AG10803 (cell line): ENCODE measurements around the gene SVOPL.

ENCODE experiments used
- DNase-seq: peaks from one replicate; pipeline ENCODE4 v3.0.0; 2010; ENCODE audit warnings: low read depth
- H3K4me3 ChIP-seq: 2 replicates; pipeline ENCODE4 v1.5.1; 2011; ENCODE audit warnings: mild to moderate bottlenecking, low read length, control low read depth
- TF ChIP-seq, protein P1 (sequence below): conservative IDR thresholded peaks from 2 replicates; pipeline ENCODE4 v1.5.1; 2011; ENCODE audit warnings: mild to moderate bottlenecking, low read length, control low read depth, inconsistent platforms

SVOPL gene

GRCh38 chr7:138581065-138581464 lies 120.1 kb downstream of the SVOPL start:
- H3K4me3 ChIP-seq = no peak overlapping the region
- DNase-seq = no peak
- TF ChIP-seq, protein P1, sequence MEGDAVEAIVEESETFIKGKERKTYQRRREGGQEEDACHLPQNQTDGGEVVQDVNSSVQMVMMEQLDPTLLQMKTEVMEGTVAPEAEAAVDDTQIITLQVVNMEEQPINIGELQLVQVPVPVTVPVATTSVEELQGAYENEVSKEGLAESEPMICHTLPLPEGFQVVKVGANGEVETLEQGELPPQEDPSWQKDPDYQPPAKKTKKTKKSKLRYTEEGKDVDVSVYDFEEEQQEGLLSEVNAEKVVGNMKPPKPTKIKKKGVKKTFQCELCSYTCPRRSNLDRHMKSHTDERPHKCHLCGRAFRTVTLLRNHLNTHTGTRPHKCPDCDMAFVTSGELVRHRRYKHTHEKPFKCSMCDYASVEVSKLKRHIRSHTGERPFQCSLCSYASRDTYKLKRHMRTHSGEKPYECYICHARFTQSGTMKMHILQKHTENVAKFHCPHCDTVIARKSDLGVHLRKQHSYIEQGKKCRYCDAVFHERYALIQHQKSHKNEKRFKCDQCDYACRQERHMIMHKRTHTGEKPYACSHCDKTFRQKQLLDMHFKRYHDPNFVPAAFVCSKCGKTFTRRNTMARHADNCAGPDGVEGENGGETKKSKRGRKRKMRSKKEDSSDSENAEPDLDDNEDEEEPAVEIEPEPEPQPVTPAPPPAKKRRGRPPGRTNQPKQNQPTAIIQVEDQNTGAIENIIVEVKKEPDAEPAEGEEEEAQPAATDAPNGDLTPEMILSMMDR = no peak

DNA sequence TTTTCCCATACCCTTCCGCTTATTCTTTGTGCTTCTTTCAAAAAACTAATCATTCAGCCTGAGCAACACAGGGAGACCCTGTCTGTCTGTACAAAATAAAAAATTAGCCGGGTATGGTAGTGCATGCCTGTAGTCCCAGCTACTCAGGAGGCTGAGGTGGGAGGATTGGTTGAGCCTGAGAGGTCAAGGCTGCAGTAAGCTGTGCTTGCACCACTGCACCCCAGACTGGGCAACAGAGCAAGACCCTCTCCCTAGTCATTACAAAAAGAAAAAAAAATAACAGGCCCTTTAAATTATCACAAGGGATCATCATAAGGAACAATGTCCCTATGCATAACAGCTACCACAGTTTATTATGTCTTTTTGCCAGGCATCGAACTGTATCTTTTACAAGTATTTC lies 121.5 kb downstream of the SVOPL start:
- H3K4me3 ChIP-seq = no peak overlapping the region
- TF ChIP-seq, protein P1 = no peak

DNA sequence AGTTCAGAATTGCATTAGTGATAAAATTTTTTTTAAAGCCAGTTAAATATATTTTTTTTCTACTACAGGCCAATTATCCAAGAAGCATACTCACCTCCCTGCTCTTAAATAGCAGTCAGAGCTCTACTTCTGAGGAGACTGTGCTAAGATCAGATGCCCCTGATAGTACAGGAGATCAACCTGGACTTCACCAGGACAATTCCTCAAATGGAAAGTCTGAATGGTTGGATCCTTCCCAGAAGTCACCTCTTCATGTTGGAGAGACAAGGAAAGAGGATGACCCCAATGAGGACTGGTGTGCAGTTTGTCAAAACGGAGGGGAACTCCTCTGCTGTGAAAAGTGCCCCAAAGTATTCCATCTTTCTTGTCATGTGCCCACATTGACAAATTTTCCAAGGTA lies 122.0 kb downstream of the SVOPL start:
- TF ChIP-seq, protein P1 = no peak
- DNase-seq = no peak
- no peak overlapping the region for H3K4me3 ChIP-seq

More for the DNA sequence above, 121.5 kb downstream of the SVOPL start:
- no peak for DNase-seq

DNA sequence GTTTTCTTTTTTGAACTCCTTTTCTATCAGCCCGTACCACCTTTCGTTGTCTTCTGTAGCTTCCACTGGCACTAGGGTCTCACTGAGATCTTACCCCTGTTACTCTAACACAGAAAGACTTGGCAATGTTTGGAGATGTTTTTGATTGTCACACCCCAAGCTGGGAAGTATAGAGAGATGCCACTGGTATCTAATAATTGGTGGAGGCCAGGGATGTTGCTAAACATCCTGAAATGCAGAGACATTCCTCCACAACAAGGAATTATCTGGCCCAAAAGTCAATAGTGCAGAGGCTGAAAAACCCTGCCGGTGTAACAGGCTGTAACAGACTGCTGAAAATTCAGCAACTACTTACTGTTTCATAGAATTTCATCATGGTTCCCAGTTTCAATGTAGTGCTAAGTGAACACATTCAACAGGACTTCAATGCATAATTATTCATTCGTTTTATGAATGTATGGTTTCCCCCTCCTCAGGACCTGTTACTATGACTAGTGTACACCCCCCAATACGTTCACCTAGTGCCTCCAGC lies 125.2 kb downstream of the SVOPL start:
- peak; percentile 18 for DNase-seq
- TF ChIP-seq, protein P1 = no peak
- no peak overlapping the region for H3K4me3 ChIP-seq

DNA sequence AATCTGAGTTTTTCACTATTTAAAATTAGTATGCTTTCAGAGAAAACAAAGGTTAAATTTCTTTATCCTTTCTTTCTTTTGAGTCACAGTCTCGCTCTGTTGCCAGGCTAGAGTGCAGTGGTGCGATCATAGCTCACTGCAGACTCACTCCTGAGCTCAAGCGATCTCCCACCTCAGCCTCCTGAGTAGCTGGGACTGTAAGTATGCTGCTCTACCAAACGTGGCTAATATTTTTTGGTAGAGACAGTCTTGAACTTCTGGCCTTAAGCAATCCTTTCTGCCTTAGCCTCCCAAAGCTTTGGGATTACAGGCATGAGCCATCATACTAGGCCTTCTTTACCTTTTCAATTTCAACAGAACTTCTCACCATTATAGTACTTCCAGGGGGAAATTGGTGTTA lies 127.4 kb downstream of the SVOPL start:
- TF ChIP-seq, protein P1 = no peak
- no peak overlapping the region for H3K4me3 ChIP-seq
- no peak for DNase-seq

- DNase-seq = no peak
- H3K4me3 ChIP-seq = no peak overlapping the region
- TF ChIP-seq, protein P1 = no peak
Observed at GRCh38 chr7:138570715-138571114, 130.4 kb downstream of the SVOPL start.

- TF ChIP-seq, protein P1 = no peak
- DNase-seq = no peak
Observed at GRCh38 chr7:138569418-138569817, 131.7 kb downstream of the SVOPL start.

More at GRCh38 chr7:138569418-138569817, 131.7 kb downstream of the SVOPL start:
- no peak overlapping the region for H3K4me3 ChIP-seq
